Common myeloid progenitor, CD34-positive (primary cell): ENCODE results near the gene TSSK1B.
"Not testable (repeated sequence)": the region's sequence is repeated elsewhere in the genome, so short reads cannot be mapped to it uniquely, and the experiment has no call there.

Experiments
- CTCF ChIA-PET: fragments of 350-600 bp; sonication (Branson Sonifier 250); formaldehyde crosslinking; loops from one replicate; lab custom pipeline; 2021; ENCODE audit warnings: antibody characterized with exemption; lab: Charles Lee
- POLR2A ChIA-PET: fragments of 350-600 bp; sonication (Branson Sonifier 250); formaldehyde crosslinking; loops from one replicate; lab custom pipeline; 2021; ENCODE audit warnings: antibody characterized with exemption; lab: Charles Lee
- DNase-seq, 3 donors: peaks; one replicate each; pipeline versions ENCODE4 v3.0.0 to v3.0.0-alpha.2; 2013
- H3K27ac ChIP-seq, 2 experiments: 1 replicate in 1 of 2; 2 replicates in 1 of 2; pipeline ENCODE4 v1.7.0; 2013; ENCODE audit warnings: inconsistent platforms in 2 of 2, low read length in 2 of 2, mild to moderate bottlenecking in 2 of 2, low read depth in 1 of 2, moderate library complexity in 1 of 2; ENCODE audit not compliant: severe bottlenecking in 2 of 2, insufficient read depth in 1 of 2, poor library complexity in 1 of 2
- H3K27me3 ChIP-seq, 5 experiments: replicated peaks in 2 of 5; 1 replicate in 3 of 5; 2 replicates in 2 of 5; pipeline versions ENCODE4 v1.6.1 to v1.7.0; 2013; ENCODE audit warnings: low read length in 4 of 5, mild to moderate bottlenecking in 2 of 5, moderate library complexity in 2 of 5, inconsistent platforms in 1 of 5; ENCODE audit not compliant: insufficient read depth in 5 of 5, control insufficient read depth in 4 of 5
- H3K36me3 ChIP-seq, 4 experiments: 1 replicate in 2 of 4; 2 replicates in 2 of 4; pipeline versions ENCODE4 v1.6.1 to v1.7.0; 2013; ENCODE audit warnings: low read length in 3 of 4, control low read depth in 1 of 4, mild to moderate bottlenecking in 1 of 4; ENCODE audit not compliant: control insufficient read depth in 4 of 4, insufficient read depth in 4 of 4
- H3K4me1 ChIP-seq, 4 experiments: 1 replicate in 3 of 4; 2 replicates in 1 of 4; pipeline versions ENCODE4 v1.6.1 to v1.7.1; 2013; ENCODE audit warnings: low read length in 3 of 4, mild to moderate bottlenecking in 3 of 4, control low read depth in 1 of 4, inconsistent platforms in 1 of 4, moderate library complexity in 1 of 4; ENCODE audit not compliant: control insufficient read depth in 4 of 4, insufficient read depth in 4 of 4; ENCODE audit errors: control extremely low read depth in 1 of 4
- H3K4me3 ChIP-seq, 7 experiments: 1 replicate in 4 of 7; 2 replicates in 3 of 7; pipeline versions ENCODE4 v1.5.1 to v1.7.0; 2013; ENCODE audit warnings: mild to moderate bottlenecking in 7 of 7, low read length in 6 of 7, moderate library complexity in 6 of 7, inconsistent platforms in 2 of 7, low read depth in 2 of 7, control low read depth in 1 of 7; ENCODE audit not compliant: insufficient read depth in 4 of 7, control insufficient read depth in 1 of 7; ENCODE audit errors: extremely low read depth in 1 of 7
- H3K9me3 ChIP-seq, 5 experiments: 1 replicate in 4 of 5; 2 replicates in 1 of 5; pipeline versions ENCODE4 v1.6.1 to v1.7.1; 2013; ENCODE audit warnings: low read length in 4 of 5, mild to moderate bottlenecking in 2 of 5, inconsistent platforms in 1 of 5, low read depth in 1 of 5, moderate library complexity in 1 of 5; ENCODE audit not compliant: control insufficient read depth in 4 of 5, insufficient read depth in 2 of 5; ENCODE audit errors: control extremely low read depth in 1 of 5
- WGBS: methylation state at CpG from one replicate; pipeline ENCODE4 v1.1.5; 2013; ENCODE audit not compliant: insufficient coverage; 5-methylcytosine and 5-hydroxymethylcytosine counted together

The TSSK1B gene

DNA sequence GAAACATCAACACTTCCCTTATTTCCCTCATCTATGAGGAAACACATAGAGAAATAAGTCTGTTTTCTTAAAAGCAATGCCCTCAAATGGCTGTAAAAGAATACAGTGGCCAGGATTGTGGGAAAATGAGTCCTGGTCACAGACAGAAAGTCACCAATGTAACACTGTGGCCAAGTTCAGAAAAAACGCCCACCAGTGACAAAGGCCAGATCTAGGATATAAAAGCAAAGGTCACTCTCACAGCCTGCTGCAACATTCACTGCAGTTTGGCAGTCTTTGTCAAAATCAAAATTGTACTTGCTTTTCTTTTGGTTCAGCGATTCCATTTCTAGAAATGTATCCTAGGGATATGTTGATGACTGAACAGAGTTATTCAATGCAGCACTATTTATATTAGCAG is 30.5 kb downstream of the TSSK1B start:
- peaks cover 13 to 74% (median 24%) of the 10 kb centered on the region in 5 experiments for H3K27me3 ChIP-seq
- DNase-seq = no peak
- no peaks in the 10 kb centered on the region for H3K4me1 ChIP-seq
- H3K36me3 ChIP-seq = no peaks in the 10 kb centered on the region
- H3K4me3 ChIP-seq = no peak overlapping the region
- ChIA-PET CTCF (interaction anchor here (1.0 kb wide), 1 partner anchor 68 kb away, joined by 4 read pairs; no protein-coding TSS in a partner anchor), POLR2A (no interaction called here)
- 90% methylated on average over 1 of the region's 2 CpGs for WGBS
- no peak overlapping the region for H3K27ac ChIP-seq
- no peaks in the 10 kb centered on the region for H3K9me3 ChIP-seq

DNA sequence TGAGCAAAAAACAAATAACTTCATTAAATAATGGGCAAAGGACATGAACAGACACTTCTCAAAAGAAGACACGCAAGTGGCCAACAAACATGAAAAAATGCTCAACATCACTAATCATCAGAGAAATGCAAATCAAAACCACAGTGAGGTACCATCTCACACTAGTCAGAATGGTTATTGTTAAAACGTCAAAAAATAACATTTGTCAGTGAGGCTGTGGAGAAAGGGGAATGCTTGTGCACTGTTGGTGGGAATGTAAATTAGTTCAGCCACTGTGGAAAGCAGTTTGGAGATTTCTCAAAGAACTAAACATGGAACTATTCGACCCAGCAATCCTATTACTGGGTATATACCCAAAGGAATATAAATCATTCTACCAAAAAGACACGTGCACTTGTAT is 36.8 kb downstream of the TSSK1B start:
- H3K4me3 ChIP-seq, POLR2A ChIA-PET, H3K4me1 ChIP-seq, H3K36me3 ChIP-seq, CTCF ChIA-PET, H3K27ac ChIP-seq, H3K9me3 ChIP-seq, DNase-seq: not testable (repeated sequence)
- H3K27me3 ChIP-seq = peaks cover 15 to 67% (median 37%) of the 10 kb centered on the region in 5 experiments
- WGBS = 100% methylated on average over 1 of the region's 4 CpGs

DNA sequence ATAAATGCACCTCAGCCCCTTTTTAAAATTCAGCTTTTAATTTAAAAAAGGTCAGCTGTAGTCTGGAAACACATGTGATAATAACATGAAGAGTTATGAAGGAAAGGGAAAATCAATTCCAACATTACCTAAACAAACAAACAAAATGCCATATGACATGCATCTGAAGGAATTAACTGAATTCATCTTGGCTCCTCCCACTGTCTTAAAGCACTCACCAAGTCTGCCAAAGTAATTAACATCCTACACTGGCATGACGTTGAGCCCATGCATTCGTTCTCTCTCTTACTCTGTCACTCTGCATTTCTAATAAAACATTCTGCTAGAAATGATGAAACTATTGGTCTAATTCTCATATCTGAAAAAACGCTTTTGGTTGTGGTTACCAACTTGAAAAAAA is 37.7 kb downstream of the TSSK1B start:
- H3K27me3 ChIP-seq = peaks cover 15 to 71% (median 37%) of the 10 kb centered on the region in 5 experiments
- no peaks in the 10 kb centered on the region for H3K9me3 ChIP-seq
- no peaks in the 10 kb centered on the region for H3K36me3 ChIP-seq
- no peak overlapping the region for H3K27ac ChIP-seq
- CTCF ChIA-PET = no interaction called here
- H3K4me1 ChIP-seq = no peaks in the 10 kb centered on the region
- H3K4me3 ChIP-seq = no peak overlapping the region
- DNase-seq = no peak
- POLR2A ChIA-PET = no interaction called here
- WGBS = no CpG with 5 or more reads among the region's 3 CpGs

DNA sequence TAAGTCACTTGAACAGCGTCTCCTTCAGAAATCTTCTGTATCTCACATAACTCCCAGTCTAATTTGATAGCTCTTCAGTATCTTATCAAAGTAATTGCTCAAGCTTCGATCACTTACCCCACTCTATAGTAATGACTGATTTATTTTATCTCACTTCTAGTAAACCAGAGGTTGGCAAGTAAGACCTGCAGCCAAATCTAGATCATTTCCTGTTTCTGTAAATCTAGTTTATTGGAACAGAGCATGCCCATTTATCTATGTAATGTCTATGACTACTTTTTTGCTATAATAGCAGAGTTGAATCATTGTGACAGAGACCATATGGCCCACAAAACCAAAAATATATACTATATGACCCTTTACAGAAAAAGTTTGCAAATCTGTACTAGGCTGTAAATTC is 40.1 kb downstream of the TSSK1B start:
- H3K27ac ChIP-seq = no peak overlapping the region
- no peak for DNase-seq
- no peaks in the 10 kb centered on the region for H3K9me3 ChIP-seq
- H3K4me3 ChIP-seq = no peak overlapping the region
- H3K27me3 ChIP-seq = peaks cover 15 to 82% (median 44%) of the 10 kb centered on the region in 5 experiments
- no peaks in the 10 kb centered on the region for H3K4me1 ChIP-seq
- ChIA-PET POLR2A (no interaction called here), CTCF (interaction anchor here (0.7 kb wide), 1 partner anchor 9 kb away, joined by 3 read pairs; no protein-coding TSS in a partner anchor)
- 100% methylated on average over 1 of the region's 2 CpGs for WGBS
- H3K36me3 ChIP-seq = no peaks in the 10 kb centered on the region

DNA sequence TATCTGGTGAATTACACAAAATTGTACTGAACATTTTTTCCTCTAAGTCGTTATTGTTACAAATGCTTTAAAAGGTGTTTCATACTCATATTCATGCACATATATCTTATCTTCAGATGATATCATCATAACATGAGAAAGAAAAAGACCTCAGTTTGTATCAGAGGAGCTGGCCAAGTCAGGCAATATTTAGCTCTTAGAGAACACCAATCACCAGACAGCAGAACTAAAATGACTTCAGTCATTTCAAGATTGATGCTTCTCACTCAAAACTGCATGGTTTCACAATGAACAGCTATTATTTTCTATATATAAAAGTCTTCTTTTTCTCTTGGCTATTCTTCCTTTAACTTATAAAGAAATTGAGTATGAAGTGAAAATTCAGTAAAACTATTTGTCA is 44.6 kb downstream of the TSSK1B start:
- ChIA-PET CTCF (interaction anchor here (0.6 to 3.3 kb wide), 2 partner anchors 10 to 13 kb away, joined by 3 to 22 read pairs; no protein-coding TSS in a partner anchor), POLR2A (no interaction called here)
- Histone ChIP-seq H3K27ac (no peak overlapping the region), H3K4me1 (no peaks in the 10 kb centered on the region), H3K36me3 (no peaks in the 10 kb centered on the region), H3K27me3 (peaks cover 14 to 93% (median 42%) of the 10 kb centered on the region in 5 experiments), H3K9me3 (no peaks in the 10 kb centered on the region), H3K4me3 (no peak overlapping the region)
- no CpG with 5 or more reads among the region's 1 CpG for WGBS
- no peak for DNase-seq

DNA sequence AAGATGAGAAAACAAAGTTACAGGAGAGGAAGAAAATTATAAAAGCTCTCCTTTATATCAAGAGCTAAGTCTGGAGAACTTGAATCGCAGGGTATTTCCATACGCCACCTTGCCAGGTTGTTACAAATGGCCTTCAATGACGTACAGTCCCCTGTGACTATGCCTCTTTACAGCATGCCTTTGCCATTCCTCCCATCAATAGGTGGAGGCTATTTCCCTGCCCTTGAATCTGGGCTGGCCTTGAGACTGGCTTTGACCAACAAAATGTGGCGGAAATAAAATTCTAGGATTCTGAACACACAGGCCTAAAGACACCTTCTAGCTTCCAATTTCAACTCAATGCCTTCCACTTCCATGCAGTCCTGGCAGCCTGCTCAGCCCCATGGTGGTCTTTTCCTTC is 45.7 kb downstream of the TSSK1B start:
- H3K9me3 ChIP-seq = no peaks in the 10 kb centered on the region
- WGBS = 97% methylated on average over 4 of the region's 4 CpGs
- H3K27ac ChIP-seq = no peak overlapping the region
- ChIA-PET POLR2A (no interaction called here), CTCF (interaction anchor here (1.1 to 3.3 kb wide), 2 partner anchors 9 to 17 kb away, joined by 3 to 22 read pairs; no protein-coding TSS in a partner anchor)
- H3K27me3 ChIP-seq = peaks cover 15 to 91% (median 39%) of the 10 kb centered on the region in 5 experiments
- no peak for DNase-seq
- H3K36me3 ChIP-seq = no peaks in the 10 kb centered on the region
- no peak overlapping the region for H3K4me3 ChIP-seq
- no peaks in the 10 kb centered on the region for H3K4me1 ChIP-seq

DNA sequence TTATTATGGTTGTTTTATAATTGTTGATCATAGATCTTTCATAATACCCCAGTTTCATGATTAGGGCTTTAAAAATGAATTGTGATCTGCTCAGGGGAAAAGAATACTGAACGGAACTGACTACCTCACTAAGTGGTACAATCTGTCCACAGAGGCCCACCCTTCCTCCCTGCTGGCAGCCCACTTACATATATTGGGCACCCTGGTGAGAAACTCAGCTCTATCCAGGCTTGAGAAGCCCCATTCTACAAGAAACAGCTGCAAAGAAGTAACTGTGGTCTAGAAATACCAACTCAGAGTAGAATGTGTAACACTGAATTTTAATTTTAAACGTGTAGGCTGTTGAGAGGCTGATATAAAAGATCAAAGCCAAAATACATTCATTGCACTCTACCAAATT is 46.9 kb downstream of the TSSK1B start:
- WGBS = 100% methylated on average over 1 of the region's 2 CpGs
- ChIA-PET CTCF (interaction anchor here (3.3 kb wide), 1 partner anchor 8 kb away, joined by 22 read pairs; no protein-coding TSS in a partner anchor), POLR2A (no interaction called here)
- Histone ChIP-seq H3K9me3 (no peaks in the 10 kb centered on the region), H3K4me3 (no peak overlapping the region), H3K4me1 (no peaks in the 10 kb centered on the region), H3K27me3 (peaks cover 13 to 92% (median 41%) of the 10 kb centered on the region in 5 experiments), H3K36me3 (no peaks in the 10 kb centered on the region), H3K27ac (no peak overlapping the region)
- DNase-seq = no peak
